ENCODE measurements around the gene ZNF583. TPM values are rescaled to one million over a fixed set of nuclear protein-coding genes. Genes with fewer than 3 reads are reported as not detected.

ZNF583 gene
- total and polyA plus RNA-seq, 2 of the 13 experiments (the other 11 are each of a cell fraction or from before 2014, with no cell fraction given), result 0.65 to 5.3 TPM

DNA sequence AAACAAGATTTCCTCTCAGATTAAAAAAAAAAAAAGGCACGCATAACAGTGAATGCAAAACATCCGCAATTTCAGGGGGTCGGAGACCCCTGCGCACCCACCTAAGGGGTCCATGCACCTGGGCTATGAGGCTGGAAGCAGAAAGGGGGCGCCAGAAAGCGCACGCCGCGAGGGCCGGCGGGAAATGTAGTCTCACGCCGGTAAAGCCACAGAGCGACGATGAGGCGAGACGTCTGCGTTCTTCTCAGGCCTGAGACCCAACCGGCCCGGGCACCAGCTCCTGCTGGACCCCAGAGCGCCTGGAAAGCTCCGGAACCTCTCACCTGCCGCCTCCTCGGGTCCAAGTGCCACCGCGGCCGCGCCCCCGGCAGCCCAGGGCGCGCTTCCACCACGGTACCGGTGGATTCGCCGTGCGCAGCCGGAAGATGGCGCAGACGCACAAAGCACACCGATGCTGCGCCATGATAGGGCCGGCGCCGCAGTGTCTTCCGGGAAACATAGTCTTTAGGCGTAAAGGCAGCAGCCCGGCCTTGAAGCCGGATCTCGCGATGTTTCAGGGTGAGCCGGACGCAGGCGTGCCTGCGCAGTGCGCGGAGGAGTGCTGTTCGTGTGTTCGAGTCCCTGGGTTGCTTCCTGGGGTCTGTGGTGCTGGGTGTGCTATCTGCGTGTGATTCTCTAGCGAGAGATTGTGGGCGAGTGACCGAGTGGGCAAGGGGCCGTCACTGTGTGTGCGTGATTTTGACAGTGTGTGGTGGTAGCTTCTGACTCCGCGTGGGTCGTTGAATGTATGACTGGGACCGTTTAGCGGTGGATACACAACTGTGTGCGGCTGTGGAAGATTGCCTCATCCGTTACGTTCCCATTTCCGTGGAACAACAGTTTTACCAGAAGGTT, 10.8 kb upstream of the ZNF583 start, which contains the start of gene ZNF582 (continued):
- TF ChIP-seq ZNF570 (CRISPR knock-in tag; IDR thresholded peaks at IDR 0.05; ENCODE audit: borderline replicate concordance) (no peak), MIXL1 (CRISPR knock-in tag; IDR thresholded peaks at IDR 0.05) (no peak), ZNF781 (CRISPR knock-in tag; IDR thresholded peaks at IDR 0.05; ENCODE audit: borderline replicate concordance, not compliant biosample characterization) (peak; percentile 46), EP300 (IDR thresholded peaks at IDR 0.05; ENCODE audit: low read depth in 2 of 2, low read length in 2 of 2) (no peak), EP300 (CRISPR knock-in tag; IDR thresholded peaks at IDR 0.05; ENCODE audit: borderline replicate concordance) (no peak), ZNF501 (CRISPR knock-in tag; IDR thresholded peaks at IDR 0.05) (no peak), EED (CRISPR knock-in tag; IDR thresholded peaks at IDR 0.05) (peak; percentile 82), ZNF329 (CRISPR knock-in tag; IDR thresholded peaks at IDR 0.05; ENCODE audit: low read depth) (no peak), NCOA2 (CRISPR knock-in tag; IDR thresholded peaks at IDR 0.05) (no peak), CBX1 (IDR thresholded peaks at IDR 0.05; ENCODE audit: low read depth) (no peak), PCBP2 (optimal IDR thresholded peaks at IDR 0.05; ENCODE audit: low read depth, low read length, poor library complexity, severe bottlenecking) (no peak), ZNF225 (CRISPR knock-in tag; IDR thresholded peaks at IDR 0.05) (no peak), CENPX (CRISPR knock-in tag; IDR thresholded peaks at IDR 0.05) (no peak), NPAS2 (CRISPR knock-in tag; IDR thresholded peaks at IDR 0.05; ENCODE audit: borderline replicate concordance) (no peak), ZNF772 (CRISPR knock-in tag; IDR thresholded peaks at IDR 0.05) (no peak)
- TF ChIP-seq, protein P1, sequence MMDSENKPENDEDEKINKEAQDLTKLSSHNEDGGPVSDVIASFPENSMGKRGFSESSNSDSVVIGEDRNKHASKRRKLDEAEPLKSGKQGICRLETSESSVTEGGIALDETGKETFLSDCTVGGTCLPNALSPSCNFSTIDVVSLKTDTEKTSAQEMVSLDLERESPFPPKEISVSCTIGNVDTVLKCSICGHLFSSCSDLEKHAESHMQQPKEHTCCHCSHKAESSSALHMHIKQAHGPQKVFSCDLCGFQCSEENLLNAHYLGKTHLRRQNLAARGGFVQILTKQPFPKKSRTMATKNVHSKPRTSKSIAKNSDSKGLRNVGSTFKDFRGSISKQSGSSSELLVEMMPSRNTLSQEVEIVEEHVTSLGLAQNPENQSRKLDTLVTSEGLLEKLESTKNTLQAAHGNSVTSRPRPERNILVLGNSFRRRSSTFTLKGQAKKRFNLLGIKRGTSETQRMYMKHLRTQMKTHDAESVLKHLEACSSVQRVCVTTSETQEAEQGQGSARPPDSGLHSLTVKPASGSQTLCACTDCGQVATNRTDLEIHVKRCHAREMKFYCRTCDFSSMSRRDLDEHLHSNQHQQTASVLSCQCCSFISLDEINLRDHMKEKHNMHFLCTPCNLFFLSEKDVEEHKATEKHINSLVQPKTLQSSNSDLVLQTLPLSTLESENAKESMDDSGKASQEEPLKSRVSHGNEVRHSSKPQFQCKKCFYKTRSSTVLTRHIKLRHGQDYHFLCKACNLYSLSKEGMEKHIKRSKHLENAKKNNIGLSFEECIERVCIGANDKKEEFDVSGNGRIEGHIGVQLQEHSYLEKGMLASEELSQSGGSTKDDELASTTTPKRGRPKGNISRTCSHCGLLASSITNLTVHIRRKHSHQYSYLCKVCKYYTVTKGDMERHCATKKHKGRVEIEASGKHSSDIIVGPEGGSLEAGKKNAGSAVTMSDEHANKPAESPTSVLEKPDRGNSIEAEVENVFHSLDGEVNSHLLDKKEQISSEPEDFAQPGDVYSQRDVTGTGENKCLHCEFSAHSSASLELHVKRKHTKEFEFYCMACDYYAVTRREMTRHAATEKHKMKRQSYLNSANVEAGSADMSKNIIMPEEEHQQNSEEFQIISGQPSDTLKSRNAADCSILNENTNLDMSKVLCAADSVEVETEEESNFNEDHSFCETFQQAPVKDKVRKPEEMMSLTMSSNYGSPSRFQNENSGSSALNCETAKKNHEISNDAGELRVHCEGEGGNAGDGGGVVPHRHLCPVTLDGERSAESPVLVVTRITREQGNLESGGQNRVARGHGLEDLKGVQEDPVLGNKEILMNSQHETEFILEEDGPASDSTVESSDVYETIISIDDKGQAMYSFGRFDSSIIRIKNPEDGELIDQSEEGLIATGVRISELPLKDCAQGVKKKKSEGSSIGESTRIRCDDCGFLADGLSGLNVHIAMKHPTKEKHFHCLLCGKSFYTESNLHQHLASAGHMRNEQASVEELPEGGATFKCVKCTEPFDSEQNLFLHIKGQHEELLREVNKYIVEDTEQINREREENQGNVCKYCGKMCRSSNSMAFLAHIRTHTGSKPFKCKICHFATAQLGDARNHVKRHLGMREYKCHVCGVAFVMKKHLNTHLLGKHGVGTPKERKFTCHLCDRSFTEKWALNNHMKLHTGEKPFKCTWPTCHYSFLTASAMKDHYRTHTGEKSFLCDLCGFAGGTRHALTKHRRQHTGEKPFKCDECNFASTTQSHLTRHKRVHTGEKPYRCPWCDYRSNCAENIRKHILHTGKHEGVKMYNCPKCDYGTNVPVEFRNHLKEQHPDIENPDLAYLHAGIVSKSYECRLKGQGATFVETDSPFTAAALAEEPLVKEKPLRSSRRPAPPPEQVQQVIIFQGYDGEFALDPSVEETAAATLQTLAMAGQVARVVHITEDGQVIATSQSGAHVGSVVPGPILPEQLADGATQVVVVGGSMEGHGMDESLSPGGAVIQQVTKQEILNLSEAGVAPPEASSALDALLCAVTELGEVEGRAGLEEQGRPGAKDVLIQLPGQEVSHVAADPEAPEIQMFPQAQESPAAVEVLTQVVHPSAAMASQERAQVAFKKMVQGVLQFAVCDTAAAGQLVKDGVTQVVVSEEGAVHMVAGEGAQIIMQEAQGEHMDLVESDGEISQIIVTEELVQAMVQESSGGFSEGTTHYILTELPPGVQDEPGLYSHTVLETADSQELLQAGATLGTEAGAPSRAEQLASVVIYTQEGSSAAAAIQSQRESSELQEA (CRISPR knock-in tag; IDR thresholded peaks at IDR 0.05; ENCODE audit: not compliant biosample characterization), result no peak
- TF ChIP-seq, protein P2, sequence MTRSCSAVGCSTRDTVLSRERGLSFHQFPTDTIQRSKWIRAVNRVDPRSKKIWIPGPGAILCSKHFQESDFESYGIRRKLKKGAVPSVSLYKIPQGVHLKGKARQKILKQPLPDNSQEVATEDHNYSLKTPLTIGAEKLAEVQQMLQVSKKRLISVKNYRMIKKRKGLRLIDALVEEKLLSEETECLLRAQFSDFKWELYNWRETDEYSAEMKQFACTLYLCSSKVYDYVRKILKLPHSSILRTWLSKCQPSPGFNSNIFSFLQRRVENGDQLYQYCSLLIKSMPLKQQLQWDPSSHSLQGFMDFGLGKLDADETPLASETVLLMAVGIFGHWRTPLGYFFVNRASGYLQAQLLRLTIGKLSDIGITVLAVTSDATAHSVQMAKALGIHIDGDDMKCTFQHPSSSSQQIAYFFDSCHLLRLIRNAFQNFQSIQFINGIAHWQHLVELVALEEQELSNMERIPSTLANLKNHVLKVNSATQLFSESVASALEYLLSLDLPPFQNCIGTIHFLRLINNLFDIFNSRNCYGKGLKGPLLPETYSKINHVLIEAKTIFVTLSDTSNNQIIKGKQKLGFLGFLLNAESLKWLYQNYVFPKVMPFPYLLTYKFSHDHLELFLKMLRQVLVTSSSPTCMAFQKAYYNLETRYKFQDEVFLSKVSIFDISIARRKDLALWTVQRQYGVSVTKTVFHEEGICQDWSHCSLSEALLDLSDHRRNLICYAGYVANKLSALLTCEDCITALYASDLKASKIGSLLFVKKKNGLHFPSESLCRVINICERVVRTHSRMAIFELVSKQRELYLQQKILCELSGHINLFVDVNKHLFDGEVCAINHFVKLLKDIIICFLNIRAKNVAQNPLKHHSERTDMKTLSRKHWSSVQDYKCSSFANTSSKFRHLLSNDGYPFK (CRISPR knock-in tag; IDR thresholded peaks at IDR 0.05; ENCODE audit: borderline replicate concordance), result peak; percentile 53; the same call in 1 of the 2 replicates

Data from HepG2 (cell line).